ENCODE measurements around the gene C10orf71.

Gene C10orf71

DNA sequence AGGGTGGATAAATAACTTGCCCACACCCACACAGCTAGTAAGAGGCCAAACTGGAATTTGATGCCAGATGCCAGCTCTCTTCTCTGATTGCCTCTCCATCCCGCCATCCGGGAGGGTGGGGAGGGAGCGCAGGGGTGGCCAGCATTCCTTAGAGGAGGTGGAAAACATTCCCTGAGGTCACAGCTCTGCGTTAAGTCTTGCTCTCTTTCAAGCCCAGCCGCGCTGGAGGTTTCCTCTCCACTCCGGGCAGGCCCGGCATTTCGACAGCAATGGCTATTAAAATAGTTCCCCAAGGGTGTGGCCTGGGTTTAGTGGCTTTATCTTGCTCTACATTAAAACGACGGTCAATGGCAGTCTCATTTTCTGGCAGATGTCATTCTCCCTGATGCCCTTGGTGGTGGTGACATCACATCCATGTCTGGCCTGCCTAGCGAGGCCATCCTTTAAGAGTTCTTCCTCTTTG lies 16.1 kb upstream of the C10orf71 start:
- ATAC-seq (ENCODE audit: low read depth) (0 out of 3 replicates have a peak, but pooled peaks have one; percentile 10), DNase-seq (ENCODE audit: low spot score) (peak; percentile 19)
- H3K27me3 ChIP-seq (ENCODE audit: insufficient read depth, poor library complexity, severe bottlenecking) = no peaks in the 10 kb centered on the region
- H3K36me3 ChIP-seq (ENCODE audit: low read depth) = no peaks in the 10 kb centered on the region
- no peaks in the 10 kb centered on the region for H3K9me3 ChIP-seq (ENCODE audit: severe bottlenecking)
- H3K4me1 ChIP-seq (ENCODE audit: insufficient read depth, poor library complexity, severe bottlenecking) = no peaks in the 10 kb centered on the region
- no peak overlapping the region for H3K27ac ChIP-seq (ENCODE audit: poor library complexity, severe bottlenecking)
- TF ChIP-seq, protein P1, sequence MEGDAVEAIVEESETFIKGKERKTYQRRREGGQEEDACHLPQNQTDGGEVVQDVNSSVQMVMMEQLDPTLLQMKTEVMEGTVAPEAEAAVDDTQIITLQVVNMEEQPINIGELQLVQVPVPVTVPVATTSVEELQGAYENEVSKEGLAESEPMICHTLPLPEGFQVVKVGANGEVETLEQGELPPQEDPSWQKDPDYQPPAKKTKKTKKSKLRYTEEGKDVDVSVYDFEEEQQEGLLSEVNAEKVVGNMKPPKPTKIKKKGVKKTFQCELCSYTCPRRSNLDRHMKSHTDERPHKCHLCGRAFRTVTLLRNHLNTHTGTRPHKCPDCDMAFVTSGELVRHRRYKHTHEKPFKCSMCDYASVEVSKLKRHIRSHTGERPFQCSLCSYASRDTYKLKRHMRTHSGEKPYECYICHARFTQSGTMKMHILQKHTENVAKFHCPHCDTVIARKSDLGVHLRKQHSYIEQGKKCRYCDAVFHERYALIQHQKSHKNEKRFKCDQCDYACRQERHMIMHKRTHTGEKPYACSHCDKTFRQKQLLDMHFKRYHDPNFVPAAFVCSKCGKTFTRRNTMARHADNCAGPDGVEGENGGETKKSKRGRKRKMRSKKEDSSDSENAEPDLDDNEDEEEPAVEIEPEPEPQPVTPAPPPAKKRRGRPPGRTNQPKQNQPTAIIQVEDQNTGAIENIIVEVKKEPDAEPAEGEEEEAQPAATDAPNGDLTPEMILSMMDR (IDR thresholded peaks at IDR 0.05; ENCODE audit: poor library complexity, severe bottlenecking) = no peak
- no peak overlapping the region for H3K4me3 ChIP-seq (ENCODE audit: severe bottlenecking)

DNA sequence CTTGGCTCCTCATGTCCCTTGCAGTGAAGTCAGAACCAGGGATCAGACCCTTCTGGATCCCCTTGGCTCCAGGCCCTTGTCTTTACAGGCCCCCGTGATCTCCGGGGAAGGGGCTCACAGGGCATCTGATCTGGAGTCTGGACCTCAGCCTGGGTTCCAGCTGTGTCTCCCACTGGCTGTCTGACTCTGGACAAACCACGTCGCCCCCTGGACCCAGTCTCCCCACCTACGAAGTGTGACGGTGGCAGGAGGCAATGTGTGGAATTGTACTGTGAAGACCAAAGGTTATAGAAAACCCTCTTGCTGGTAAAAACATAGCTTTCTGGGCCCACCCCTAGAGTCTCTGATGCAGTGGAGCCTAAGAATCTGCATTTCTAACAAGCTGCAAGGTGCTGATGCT lies 15.5 kb upstream of the C10orf71 start:
- Histone ChIP-seq H3K27ac (ENCODE audit: poor library complexity, severe bottlenecking) (no peak overlapping the region), H3K27me3 (ENCODE audit: insufficient read depth, poor library complexity, severe bottlenecking) (no peaks in the 10 kb centered on the region), H3K4me1 (ENCODE audit: insufficient read depth, poor library complexity, severe bottlenecking) (no peaks in the 10 kb centered on the region), H3K4me3 (ENCODE audit: severe bottlenecking) (no peak overlapping the region), H3K9me3 (ENCODE audit: severe bottlenecking) (no peaks in the 10 kb centered on the region), H3K36me3 (ENCODE audit: low read depth) (no peaks in the 10 kb centered on the region)
- ATAC-seq (ENCODE audit: low read depth) (no peak), DNase-seq (ENCODE audit: low spot score) (peak; percentile 35)
- TF ChIP-seq, protein P1 (IDR thresholded peaks at IDR 0.05; ENCODE audit: poor library complexity, severe bottlenecking) = no peak

DNA sequence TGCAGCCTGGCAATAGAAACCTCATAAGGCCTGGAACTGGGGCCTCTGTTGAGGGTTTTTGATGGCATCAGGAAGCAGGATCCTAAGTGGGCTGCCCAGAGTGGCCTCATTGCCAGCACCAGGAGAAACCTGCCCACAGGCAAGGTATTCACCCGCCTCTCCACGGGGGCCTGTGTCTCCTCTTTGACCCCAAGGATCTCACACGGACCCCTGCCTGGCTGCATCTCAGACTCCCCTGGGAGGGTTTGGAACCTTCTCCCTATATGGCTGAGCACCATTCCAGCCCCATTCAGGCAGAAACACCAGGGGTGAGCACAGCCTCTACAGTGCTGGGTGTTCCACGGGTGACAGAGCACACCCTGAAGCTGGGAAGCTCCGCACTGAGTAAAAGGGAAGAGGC lies 14.6 kb upstream of the C10orf71 start:
- TF ChIP-seq, protein P1 (IDR thresholded peaks at IDR 0.05; ENCODE audit: poor library complexity, severe bottlenecking) = no peak
- Histone ChIP-seq H3K4me1 (ENCODE audit: insufficient read depth, poor library complexity, severe bottlenecking) (no peaks in the 10 kb centered on the region), H3K27ac (ENCODE audit: poor library complexity, severe bottlenecking) (no peak overlapping the region)

DNA sequence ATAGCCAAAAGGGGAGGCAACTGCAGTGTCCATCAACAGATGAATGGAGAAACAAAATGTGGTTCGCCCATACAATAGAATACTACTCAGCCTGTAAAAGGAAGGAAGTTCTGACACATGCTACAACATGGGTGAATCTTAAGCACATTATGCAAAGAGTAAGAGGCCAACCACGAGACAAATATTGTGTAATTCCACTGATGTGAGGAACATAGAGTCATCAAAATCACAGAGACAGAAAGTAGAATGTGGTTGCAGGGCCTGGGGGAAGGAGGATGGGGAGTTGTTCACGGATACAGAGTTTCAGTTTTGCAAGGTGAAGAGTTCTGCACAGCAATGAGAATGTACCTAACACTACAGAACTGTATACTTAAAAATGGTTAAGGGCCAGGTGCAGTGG lies 13.7 kb upstream of the C10orf71 start:
- TF ChIP-seq, protein P1 (IDR thresholded peaks at IDR 0.05; ENCODE audit: poor library complexity, severe bottlenecking) = no peak
- no peak for ATAC-seq (ENCODE audit: low read depth)
- Histone ChIP-seq H3K27ac (ENCODE audit: poor library complexity, severe bottlenecking) (no peak overlapping the region), H3K27me3 (ENCODE audit: insufficient read depth, poor library complexity, severe bottlenecking) (peaks cover under 1% of the 10 kb centered on the region), H3K4me3 (ENCODE audit: severe bottlenecking) (no peak overlapping the region), H3K36me3 (ENCODE audit: low read depth) (no peaks in the 10 kb centered on the region), H3K9me3 (ENCODE audit: severe bottlenecking) (no peaks in the 10 kb centered on the region), H3K4me1 (ENCODE audit: insufficient read depth, poor library complexity, severe bottlenecking) (no peaks in the 10 kb centered on the region)
- DNase-seq (ENCODE audit: low spot score) = no peak

More for the DNA sequence above, 14.6 kb upstream of the C10orf71 start:
- Histone ChIP-seq H3K9me3 (ENCODE audit: severe bottlenecking) (no peaks in the 10 kb centered on the region), H3K4me3 (ENCODE audit: severe bottlenecking) (no peak overlapping the region), H3K27me3 (ENCODE audit: insufficient read depth, poor library complexity, severe bottlenecking) (no peaks in the 10 kb centered on the region), H3K36me3 (ENCODE audit: low read depth) (no peaks in the 10 kb centered on the region)
- ATAC-seq (ENCODE audit: low read depth) (no peak), DNase-seq (ENCODE audit: low spot score) (peak; percentile 38)

DNA sequence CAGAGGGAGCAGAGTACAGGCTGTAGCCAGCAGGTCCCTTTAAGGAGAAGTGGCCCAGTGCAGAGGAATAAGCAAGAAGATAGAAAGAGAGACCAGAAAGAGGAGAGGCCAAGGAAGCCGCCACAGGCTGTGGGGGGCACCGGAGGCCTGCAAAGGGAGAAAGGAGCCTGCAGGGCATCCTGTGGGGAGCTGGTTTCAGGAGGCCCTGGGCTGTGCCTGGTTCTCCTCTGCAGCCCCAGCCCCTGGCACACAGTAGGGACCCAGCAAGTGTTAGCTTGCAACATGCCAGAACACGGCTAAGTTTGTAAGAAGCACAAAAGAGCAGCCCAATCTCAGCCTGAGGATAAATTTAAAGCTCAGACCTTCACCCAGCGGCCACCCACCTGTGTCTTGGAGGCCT lies 12.3 kb upstream of the C10orf71 start:
- Histone ChIP-seq H3K27ac (ENCODE audit: poor library complexity, severe bottlenecking) (no peak overlapping the region), H3K4me3 (ENCODE audit: severe bottlenecking) (no peak overlapping the region), H3K4me1 (ENCODE audit: insufficient read depth, poor library complexity, severe bottlenecking) (no peaks in the 10 kb centered on the region), H3K27me3 (ENCODE audit: insufficient read depth, poor library complexity, severe bottlenecking) (peaks cover 7% of the 10 kb centered on the region), H3K36me3 (ENCODE audit: low read depth) (no peaks in the 10 kb centered on the region), H3K9me3 (ENCODE audit: severe bottlenecking) (no peaks in the 10 kb centered on the region)
- DNase-seq (ENCODE audit: low spot score) (no peak), ATAC-seq (ENCODE audit: low read depth) (no peak)
- TF ChIP-seq, protein P1 (IDR thresholded peaks at IDR 0.05; ENCODE audit: poor library complexity, severe bottlenecking) = no peak
